HEK293 (cell line): ENCODE results near the gene FAM171A2.

Experiments
- CTCF ChIA-PET: fragments of 350-600 bp; formaldehyde crosslinking; extraction: SDS; loops from one replicate; lab custom pipeline; 2021; ENCODE audit warnings: antibody characterized with exemption; lab: Yijun Ruan, JAX
- POLR2A ChIA-PET: fragments of 300-600 bp; formaldehyde crosslinking; extraction: SDS; loops from one replicate; lab custom pipeline; 2020; ENCODE audit warnings: antibody characterized with exemption, inconsistent platforms; lab: Yijun Ruan, JAX
- H3K27ac ChIP-seq: fragments of 200-500 bp; sonication (Bioruptor generic); 2 replicates; pipeline ENCODE4 v1.5.1; 2014; ENCODE audit warnings: low read depth, low read length, control low read depth, inconsistent platforms; ENCODE audit errors: extremely low read depth
- H3K36me3 ChIP-seq, 2 experiments: fragments of 200-500 bp in 1 of 2; sonication (Bioruptor generic) in 1 of 2; 1 replicate in 1 of 2; 2 replicates in 1 of 2; pipeline ENCODE4 v1.5.1; 2014 to 2017; ENCODE audit warnings: inconsistent platforms in 2 of 2, low read length in 2 of 2; ENCODE audit not compliant: control insufficient read depth in 2 of 2, insufficient read depth in 1 of 2
- H3K4me1 ChIP-seq: fragments of 200-500 bp; sonication (Bioruptor generic); 2 replicates; pipeline ENCODE4 v1.5.1; 2014; ENCODE audit warnings: mild to moderate bottlenecking, low read length, inconsistent platforms; ENCODE audit not compliant: control insufficient read depth, insufficient read depth
- H3K4me3 ChIP-seq: 2 replicates; pipeline ENCODE4 v1.5.1; 2011; ENCODE audit warnings: low read depth, mild to moderate bottlenecking, control low read depth, low read length, moderate library complexity
- H3K9me3 ChIP-seq: fragments of 200-500 bp; sonication (Bioruptor generic); 2 replicates; pipeline ENCODE4 v1.5.1; 2014; ENCODE audit warnings: low read depth, low read length, inconsistent platforms; ENCODE audit not compliant: control insufficient read depth, insufficient read depth
- GLIS1 ChIP-seq: fragments of 450-650 bp; formaldehyde crosslinking; IDR thresholded peaks from 2 replicates; pipeline ENCODE4 v1.5.1; 2016; ENCODE audit warnings: missing biosample characterization, missing genetic modification characterization
- SETDB1 ChIP-seq: IDR thresholded peaks from one replicate; pipeline ENCODE4 v1.6.1; 2017; ENCODE audit warnings: mild to moderate bottlenecking, low read length, moderate library complexity, mixed read lengths; ENCODE audit not compliant: insufficient read length
- SP7 ChIP-seq: fragments of 450-650 bp; formaldehyde crosslinking; IDR thresholded peaks from 2 replicates; pipeline ENCODE4 v1.5.1; 2016; ENCODE audit warnings: missing biosample characterization, missing genetic modification characterization
- ZBTB1 ChIP-seq: fragments of 450-650 bp; formaldehyde crosslinking; IDR thresholded peaks from 2 replicates; pipeline ENCODE4 v1.5.1; 2016; ENCODE audit warnings: missing biosample characterization, missing genetic modification characterization
- ZEB2 ChIP-seq: fragments of 450-650 bp; formaldehyde crosslinking; IDR thresholded peaks from 2 replicates; pipeline ENCODE4 v1.5.1; 2016; ENCODE audit warnings: missing biosample characterization, missing genetic modification characterization
- ZNF138 ChIP-seq: fragments of 450-650 bp; formaldehyde crosslinking; IDR thresholded peaks from 2 replicates; pipeline ENCODE4 v1.5.1; 2016; ENCODE audit warnings: missing biosample characterization, missing genetic modification characterization, borderline replicate concordance
- ZNF157 ChIP-seq: fragments of 450-650 bp; formaldehyde crosslinking; IDR thresholded peaks from 2 replicates; pipeline ENCODE4 v1.5.1; 2016; ENCODE audit warnings: missing biosample characterization, missing genetic modification characterization
- ZNF223 ChIP-seq: fragments of 450-650 bp; formaldehyde crosslinking; IDR thresholded peaks from 2 replicates; pipeline ENCODE4 v1.5.1; 2016; ENCODE audit warnings: missing biosample characterization, missing genetic modification characterization
- ZNF335 ChIP-seq: fragments of 450-650 bp; formaldehyde crosslinking; conservative IDR thresholded peaks from 2 replicates; pipeline ENCODE4 v1.5.1; 2016; ENCODE audit warnings: missing biosample characterization, missing genetic modification characterization
- ZNF350 ChIP-seq: fragments of 450-650 bp; formaldehyde crosslinking; IDR thresholded peaks from 2 replicates; pipeline ENCODE4 v1.5.0; 2017; ENCODE audit warnings: missing biosample characterization, mild to moderate bottlenecking, missing genetic modification characterization
- ZNF423 ChIP-seq: fragments of 450-650 bp; formaldehyde crosslinking; IDR thresholded peaks from 2 replicates; pipeline ENCODE4 v1.5.1; 2016; ENCODE audit warnings: missing biosample characterization, missing genetic modification characterization
- ZNF501 ChIP-seq: fragments of 450-650 bp; formaldehyde crosslinking; IDR thresholded peaks from 2 replicates; pipeline ENCODE4 v1.5.1; 2016; ENCODE audit warnings: missing biosample characterization, missing genetic modification characterization
- ZNF571 ChIP-seq: fragments of 450-650 bp; formaldehyde crosslinking; IDR thresholded peaks from 2 replicates; pipeline ENCODE4 v1.5.0; 2017; ENCODE audit warnings: missing biosample characterization, missing genetic modification characterization
- ZNF585B ChIP-seq: fragments of 450-650 bp; formaldehyde crosslinking; IDR thresholded peaks from 2 replicates; pipeline ENCODE4 v1.5.1; 2016; ENCODE audit warnings: missing biosample characterization, missing genetic modification characterization
- ZNF610 ChIP-seq: fragments of 450-650 bp; formaldehyde crosslinking; IDR thresholded peaks from 2 replicates; pipeline ENCODE4 v1.5.1; 2016; ENCODE audit warnings: missing biosample characterization, missing genetic modification characterization, borderline replicate concordance
- ZNF621 ChIP-seq: fragments of 450-650 bp; formaldehyde crosslinking; IDR thresholded peaks from 2 replicates; pipeline ENCODE4 v1.5.1; 2017; ENCODE audit warnings: missing biosample characterization, missing genetic modification characterization
- ZNF623 ChIP-seq: fragments of 450-650 bp; formaldehyde crosslinking; IDR thresholded peaks from 2 replicates; pipeline ENCODE4 v1.5.1; 2016; ENCODE audit warnings: missing biosample characterization, missing genetic modification characterization
- ZNF664 ChIP-seq: fragments of 450-650 bp; formaldehyde crosslinking; IDR thresholded peaks from 2 replicates; pipeline ENCODE4 v1.5.1; 2016; ENCODE audit warnings: missing biosample characterization, missing genetic modification characterization
- ZNF777 ChIP-seq: fragments of 450-650 bp; formaldehyde crosslinking; IDR thresholded peaks from 2 replicates; pipeline ENCODE4 v1.5.1; 2017; ENCODE audit warnings: missing biosample characterization, missing genetic modification characterization, borderline replicate concordance
- ZNF830 ChIP-seq: fragments of 450-650 bp; IDR thresholded peaks from 2 replicates; pipeline ENCODE4 v1.5.0; 2018; ENCODE audit warnings: missing biosample characterization, missing genetic modification characterization, low read depth, mild to moderate bottlenecking, moderate library complexity
- TF ChIP-seq, protein P1 (sequence below): fragments of 450-650 bp; formaldehyde crosslinking; IDR thresholded peaks from 2 replicates; pipeline ENCODE4 v1.5.1; 2016; ENCODE audit warnings: missing biosample characterization, missing genetic modification characterization
- TF ChIP-seq, protein P2 (sequence below): fragments of 450-650 bp; formaldehyde crosslinking; IDR thresholded peaks from 2 replicates; pipeline ENCODE4 v1.5.1; 2016; ENCODE audit warnings: missing biosample characterization, missing genetic modification characterization
- TF ChIP-seq, protein P3 (sequence below): fragments of 450-650 bp; formaldehyde crosslinking; IDR thresholded peaks from 2 replicates; pipeline ENCODE4 v1.5.1; 2017; ENCODE audit warnings: missing biosample characterization, missing genetic modification characterization
- TF ChIP-seq, protein P4 (sequence below): fragments of 450-650 bp; formaldehyde crosslinking; IDR thresholded peaks from 2 replicates; pipeline ENCODE4 v1.5.1; 2016; ENCODE audit warnings: missing biosample characterization, missing genetic modification characterization, borderline replicate concordance
- TF ChIP-seq, protein P5 (sequence below): fragments of 450-650 bp; formaldehyde crosslinking; conservative IDR thresholded peaks from 2 replicates; pipeline ENCODE4 v1.5.1; 2016; ENCODE audit warnings: low read depth, missing biosample characterization, missing genetic modification characterization

FAM171A2 gene

DNA sequence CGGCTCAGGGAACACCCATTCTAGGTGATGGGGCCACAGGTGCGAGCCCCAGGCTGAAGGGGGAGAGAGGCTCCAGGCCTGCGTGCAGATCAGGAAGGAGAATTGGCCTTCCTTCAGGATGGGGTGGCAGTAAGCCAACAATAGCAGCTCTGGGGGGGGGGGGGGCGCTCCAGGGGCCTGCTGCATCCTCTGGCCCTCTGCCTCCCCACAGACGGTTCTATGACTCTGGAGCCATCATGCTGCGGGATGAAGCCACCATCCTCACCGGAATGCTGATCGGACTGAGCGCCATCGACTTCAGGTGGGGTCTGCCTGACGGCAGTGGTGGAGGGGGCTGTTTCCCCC lies 49.2 kb downstream of the FAM171A2 start:
- CTCF ChIA-PET = interaction anchor here (0.5 to 2.0 kb wide), 5 partner anchors 17 to 93 kb away, joined by 3 to 10 read pairs (median 4); no protein-coding TSS in a partner anchor
- no peak overlapping the region for H3K4me3 ChIP-seq

More for the DNA sequence above, 49.2 kb downstream of the FAM171A2 start:
- POLR2A ChIA-PET = interaction anchor here (0.8 to 6.5 kb wide), 7 partner anchors 10 to 105 kb away, joined by 3 to 38 read pairs (median 5); partner anchors contain the start of genes SLC25A39 and UBTF
- Histone ChIP-seq H3K9me3 (no peaks in the 10 kb centered on the region), H3K36me3 (peaks cover 0 to 10% of the 10 kb centered on the region in 2 experiments; a peak in 1 of 3 replicates), H3K27ac (no peak overlapping the region), H3K4me1 (peaks cover 4% of the 10 kb centered on the region; the same call in 1 of the 2 replicates)
- TF ChIP-seq ZBTB1 (tag by site-specific recombination) (no peak), ZNF138 (tag by site-specific recombination) (no peak), GLIS1 (tag by site-specific recombination) (peak; percentile 51), ZNF621 (tag by site-specific recombination) (no peak), ZNF335 (tag by site-specific recombination) (no peak), ZNF223 (no peak), ZNF157 (no peak), SP7 (tag by site-specific recombination) (no peak), ZNF571 (no peak), SETDB1 (no peak), ZNF777 (tag by site-specific recombination) (no peak), ZNF350 (tag by site-specific recombination) (no peak), ZEB2 (tag by site-specific recombination) (0 out of 2 replicates have a peak, but pooled peaks have one; percentile 42), ZNF585B (tag by site-specific recombination) (no peak), ZNF423 (no peak), ZNF664 (tag by site-specific recombination) (no peak), ZNF501 (tag by site-specific recombination) (no peak), ZNF610 (tag by site-specific recombination) (no peak), ZNF830 (tag by site-specific recombination) (no peak), ZNF623 (no peak)
- TF ChIP-seq, protein P1, sequence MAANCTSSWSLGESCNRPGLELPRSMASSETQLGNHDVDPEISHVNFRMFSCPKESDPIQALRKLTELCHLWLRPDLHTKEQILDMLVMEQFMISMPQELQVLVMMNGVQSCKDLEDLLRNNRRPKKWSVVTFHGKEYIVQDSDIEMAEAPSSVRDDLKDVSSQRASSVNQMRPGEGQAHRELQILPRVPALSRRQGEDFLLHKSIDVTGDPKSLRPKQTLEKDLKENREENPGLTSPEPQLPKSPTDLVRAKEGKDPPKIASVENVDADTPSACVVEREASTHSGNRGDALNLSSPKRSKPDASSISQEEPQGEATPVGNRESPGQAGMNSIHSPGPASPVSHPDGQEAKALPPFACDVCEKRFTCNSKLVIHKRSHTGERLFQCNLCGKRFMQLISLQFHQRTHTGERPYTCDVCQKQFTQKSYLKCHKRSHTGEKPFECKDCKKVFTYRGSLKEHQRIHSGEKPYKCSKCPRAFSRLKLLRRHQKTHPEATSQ = no peak
- TF ChIP-seq, protein P2, sequence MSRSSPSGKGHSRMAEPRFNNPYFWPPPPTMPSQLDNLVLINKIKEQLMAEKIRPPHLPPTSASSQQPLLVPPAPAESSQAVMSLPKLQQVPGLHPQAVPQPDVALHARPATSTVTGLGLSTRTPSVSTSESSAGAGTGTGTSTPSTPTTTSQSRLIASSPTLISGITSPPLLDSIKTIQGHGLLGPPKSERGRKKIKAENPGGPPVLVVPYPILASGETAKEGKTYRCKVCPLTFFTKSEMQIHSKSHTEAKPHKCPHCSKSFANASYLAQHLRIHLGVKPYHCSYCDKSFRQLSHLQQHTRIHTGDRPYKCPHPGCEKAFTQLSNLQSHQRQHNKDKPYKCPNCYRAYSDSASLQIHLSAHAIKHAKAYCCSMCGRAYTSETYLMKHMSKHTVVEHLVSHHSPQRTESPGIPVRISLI (tag by site-specific recombination) = no peak
- TF ChIP-seq, protein P3, sequence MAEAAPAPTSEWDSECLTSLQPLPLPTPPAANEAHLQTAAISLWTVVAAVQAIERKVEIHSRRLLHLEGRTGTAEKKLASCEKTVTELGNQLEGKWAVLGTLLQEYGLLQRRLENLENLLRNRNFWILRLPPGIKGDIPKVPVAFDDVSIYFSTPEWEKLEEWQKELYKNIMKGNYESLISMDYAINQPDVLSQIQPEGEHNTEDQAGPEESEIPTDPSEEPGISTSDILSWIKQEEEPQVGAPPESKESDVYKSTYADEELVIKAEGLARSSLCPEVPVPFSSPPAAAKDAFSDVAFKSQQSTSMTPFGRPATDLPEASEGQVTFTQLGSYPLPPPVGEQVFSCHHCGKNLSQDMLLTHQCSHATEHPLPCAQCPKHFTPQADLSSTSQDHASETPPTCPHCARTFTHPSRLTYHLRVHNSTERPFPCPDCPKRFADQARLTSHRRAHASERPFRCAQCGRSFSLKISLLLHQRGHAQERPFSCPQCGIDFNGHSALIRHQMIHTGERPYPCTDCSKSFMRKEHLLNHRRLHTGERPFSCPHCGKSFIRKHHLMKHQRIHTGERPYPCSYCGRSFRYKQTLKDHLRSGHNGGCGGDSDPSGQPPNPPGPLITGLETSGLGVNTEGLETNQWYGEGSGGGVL = peak; percentile 75
- TF ChIP-seq, protein P4, sequence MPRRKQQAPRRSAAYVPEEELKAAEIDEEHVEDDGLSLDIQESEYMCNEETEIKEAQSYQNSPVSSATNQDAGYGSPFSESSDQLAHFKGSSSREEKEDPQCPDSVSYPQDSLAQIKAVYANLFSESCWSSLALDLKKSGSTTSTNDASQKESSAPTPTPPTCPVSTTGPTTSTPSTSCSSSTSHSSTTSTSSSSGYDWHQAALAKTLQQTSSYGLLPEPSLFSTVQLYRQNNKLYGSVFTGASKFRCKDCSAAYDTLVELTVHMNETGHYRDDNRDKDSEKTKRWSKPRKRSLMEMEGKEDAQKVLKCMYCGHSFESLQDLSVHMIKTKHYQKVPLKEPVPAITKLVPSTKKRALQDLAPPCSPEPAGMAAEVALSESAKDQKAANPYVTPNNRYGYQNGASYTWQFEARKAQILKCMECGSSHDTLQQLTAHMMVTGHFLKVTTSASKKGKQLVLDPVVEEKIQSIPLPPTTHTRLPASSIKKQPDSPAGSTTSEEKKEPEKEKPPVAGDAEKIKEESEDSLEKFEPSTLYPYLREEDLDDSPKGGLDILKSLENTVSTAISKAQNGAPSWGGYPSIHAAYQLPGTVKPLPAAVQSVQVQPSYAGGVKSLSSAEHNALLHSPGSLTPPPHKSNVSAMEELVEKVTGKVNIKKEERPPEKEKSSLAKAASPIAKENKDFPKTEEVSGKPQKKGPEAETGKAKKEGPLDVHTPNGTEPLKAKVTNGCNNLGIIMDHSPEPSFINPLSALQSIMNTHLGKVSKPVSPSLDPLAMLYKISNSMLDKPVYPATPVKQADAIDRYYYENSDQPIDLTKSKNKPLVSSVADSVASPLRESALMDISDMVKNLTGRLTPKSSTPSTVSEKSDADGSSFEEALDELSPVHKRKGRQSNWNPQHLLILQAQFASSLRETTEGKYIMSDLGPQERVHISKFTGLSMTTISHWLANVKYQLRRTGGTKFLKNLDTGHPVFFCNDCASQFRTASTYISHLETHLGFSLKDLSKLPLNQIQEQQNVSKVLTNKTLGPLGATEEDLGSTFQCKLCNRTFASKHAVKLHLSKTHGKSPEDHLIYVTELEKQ (tag by site-specific recombination) = no peak
- TF ChIP-seq, protein P5, sequence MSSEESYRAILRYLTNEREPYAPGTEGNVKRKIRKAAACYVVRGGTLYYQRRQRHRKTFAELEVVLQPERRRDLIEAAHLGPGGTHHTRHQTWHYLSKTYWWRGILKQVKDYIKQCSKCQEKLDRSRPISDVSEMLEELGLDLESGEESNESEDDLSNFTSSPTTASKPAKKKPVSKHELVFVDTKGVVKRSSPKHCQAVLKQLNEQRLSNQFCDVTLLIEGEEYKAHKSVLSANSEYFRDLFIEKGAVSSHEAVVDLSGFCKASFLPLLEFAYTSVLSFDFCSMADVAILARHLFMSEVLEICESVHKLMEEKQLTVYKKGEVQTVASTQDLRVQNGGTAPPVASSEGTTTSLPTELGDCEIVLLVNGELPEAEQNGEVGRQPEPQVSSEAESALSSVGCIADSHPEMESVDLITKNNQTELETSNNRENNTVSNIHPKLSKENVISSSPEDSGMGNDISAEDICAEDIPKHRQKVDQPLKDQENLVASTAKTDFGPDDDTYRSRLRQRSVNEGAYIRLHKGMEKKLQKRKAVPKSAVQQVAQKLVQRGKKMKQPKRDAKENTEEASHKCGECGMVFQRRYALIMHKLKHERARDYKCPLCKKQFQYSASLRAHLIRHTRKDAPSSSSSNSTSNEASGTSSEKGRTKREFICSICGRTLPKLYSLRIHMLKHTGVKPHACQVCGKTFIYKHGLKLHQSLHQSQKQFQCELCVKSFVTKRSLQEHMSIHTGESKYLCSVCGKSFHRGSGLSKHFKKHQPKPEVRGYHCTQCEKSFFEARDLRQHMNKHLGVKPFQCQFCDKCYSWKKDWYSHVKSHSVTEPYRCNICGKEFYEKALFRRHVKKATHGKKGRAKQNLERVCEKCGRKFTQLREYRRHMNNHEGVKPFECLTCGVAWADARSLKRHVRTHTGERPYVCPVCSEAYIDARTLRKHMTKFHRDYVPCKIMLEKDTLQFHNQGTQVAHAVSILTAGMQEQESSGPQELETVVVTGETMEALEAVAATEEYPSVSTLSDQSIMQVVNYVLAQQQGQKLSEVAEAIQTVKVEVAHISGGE (tag by site-specific recombination) = no peak
